Measurements from ENCODE around the gene MKI67. TPM values are rescaled to one million over a fixed set of nuclear protein-coding genes. Genes with fewer than 3 reads are reported as not detected.
"Not testable (repeated sequence)": the region's sequence is repeated elsewhere in the genome, so short reads cannot be mapped to it uniquely, and the experiment has no call there.

Gene MKI67
- total and polyA plus RNA-seq, 8 donors: 0.61 to 60.8 (median 7.7) TPM

GRCh38 chr10:128095753-128096469, 30.3 kb downstream of the MKI67 start:
- no peaks in the 10 kb centered on the region for H3K4me1 ChIP-seq
- DNase-seq: no peak
- TF ChIP-seq CTCF (IDR thresholded peaks at IDR 0.05) (no peak), POLR2A (IDR thresholded peaks at IDR 0.05) (no peak), EP300 (IDR thresholded peaks at IDR 0.05) (no peak), POLR2AphosphoS5 (IDR thresholded peaks at IDR 0.05) (no peak)
- H3K27me3 ChIP-seq: peaks cover 0 to 5% (median 0%) of the 10 kb centered on the region in 3 donors
- H3K36me3 ChIP-seq: peaks cover 0 to 15% (median 0%) of the 10 kb centered on the region in 4 donors
- H3K27ac ChIP-seq: no peak overlapping the region
- no peak overlapping the region for H3K4me3 ChIP-seq
- H3K9me3 ChIP-seq: no peaks in the 10 kb centered on the region
- WGBS, 5 donors: 74 to 89% (median 84%) methylated on average over 11 of the region's 11 CpGs
- intact Hi-C loops (cut with DNase I; ENCODE audit: low total_unique reads): no loop called here

- TF ChIP-seq CTCF (IDR thresholded peaks at IDR 0.05) (no peak), POLR2AphosphoS5 (IDR thresholded peaks at IDR 0.05) (no peak), POLR2A (IDR thresholded peaks at IDR 0.05) (no peak), EP300 (IDR thresholded peaks at IDR 0.05) (no peak)
- no peaks in the 10 kb centered on the region for H3K9me3 ChIP-seq
- H3K4me3 ChIP-seq: no peak overlapping the region
- H3K36me3 ChIP-seq: peaks cover 0 to 14% (median 0%) of the 10 kb centered on the region in 4 donors
- intact Hi-C loops (cut with DNase I; ENCODE audit: low total_unique reads): no loop called here
- DNase-seq: peak in 1 of 2 donors; percentile 29
- no peak overlapping the region for H3K27ac ChIP-seq
- H3K4me1 ChIP-seq: no peaks in the 10 kb centered on the region
- 57 to 78% (median 76%) methylated on average over 11 of the region's 11 CpGs for WGBS, 5 donors
- peaks cover 0 to 5% (median 0%) of the 10 kb centered on the region in 3 donors for H3K27me3 ChIP-seq
Observed at GRCh38 chr10:128095027-128095752, 31.0 kb downstream of the MKI67 start.

- WGBS, 5 donors: 97 to 100% (median 99%) methylated on average over 4 of the region's 4 CpGs
- H3K4me3 ChIP-seq; H3K27me3 ChIP-seq; H3K4me1 ChIP-seq; DNase-seq; H3K36me3 ChIP-seq; H3K9me3 ChIP-seq; H3K27ac ChIP-seq; intact Hi-C loops (cut with DNase I; ENCODE audit: low total_unique reads): not testable (repeated sequence)
Observed at GRCh38 chr10:128094596-128094995, 31.6 kb downstream of the MKI67 start.

- Histone ChIP-seq H3K36me3 (no peaks in the 10 kb centered on the region), H3K4me3 (no peak overlapping the region), H3K27me3 (peaks cover 0 to 5% (median 0%) of the 10 kb centered on the region in 3 donors), H3K9me3 (no peaks in the 10 kb centered on the region), H3K27ac (no peak overlapping the region), H3K4me1 (no peaks in the 10 kb centered on the region)
- no peak for DNase-seq
- no peak for TF ChIP-seq POLR2AphosphoS5 (IDR thresholded peaks at IDR 0.05)
- no peak for TF ChIP-seq POLR2A (IDR thresholded peaks at IDR 0.05)
- no peak for TF ChIP-seq CTCF (IDR thresholded peaks at IDR 0.05)
- TF ChIP-seq EP300 (IDR thresholded peaks at IDR 0.05): no peak
- WGBS, 5 donors: 75 to 87% (median 84%) methylated on average over 3 of the region's 3 CpGs
- intact Hi-C loops (cut with DNase I; ENCODE audit: low total_unique reads): no loop called here
Observed at GRCh38 chr10:128092454-128092853, 33.8 kb downstream of the MKI67 start.

Data from stomach (tissue), 9 donors.